Measurements from ENCODE around the gene ATP7B.
"Not testable (repeated sequence)": the region's sequence is repeated elsewhere in the genome, so short reads cannot be mapped to it uniquely, and the experiment has no call there.

Gene ATP7B

GRCh38 chr13:51993713-51994112 lies 17.5 kb downstream of the ATP7B start:
- H3K4me1 ChIP-seq (ENCODE audit: insufficient read depth, insufficient read length): no peaks in the 10 kb centered on the region
- no peak overlapping the region for H3K9ac ChIP-seq (ENCODE audit: insufficient read length, low read depth)
- TF ChIP-seq SUZ12 (IDR thresholded peaks at IDR 0.05; ENCODE audit: extremely low read depth, insufficient read depth, insufficient read length) (no peak), ZNF274 (IDR thresholded peaks at IDR 0.05; ENCODE audit: low read depth, low read length) (no peak), YY1 (IDR thresholded peaks at IDR 0.05; ENCODE audit: insufficient read depth, insufficient read length) (no peak)
- DNase-seq (ENCODE audit: low read depth, low spot score): no peak
- H3K36me3 ChIP-seq (ENCODE audit: insufficient read depth, insufficient read length, low read length): no peaks in the 10 kb centered on the region
- H3K27me3 ChIP-seq (ENCODE audit: insufficient read depth, insufficient read length): no peaks in the 10 kb centered on the region
- H3K9me3 ChIP-seq (ENCODE audit: insufficient read depth, low read length): no peaks in the 10 kb centered on the region
- no peak overlapping the region for H3K4me3 ChIP-seq (ENCODE audit: insufficient read length, low read depth)

- H3K9ac ChIP-seq (ENCODE audit: insufficient read length, low read depth): no peak overlapping the region
- no peak for TF ChIP-seq SUZ12 (IDR thresholded peaks at IDR 0.05; ENCODE audit: extremely low read depth, insufficient read depth, insufficient read length)
- TF ChIP-seq YY1 (IDR thresholded peaks at IDR 0.05; ENCODE audit: insufficient read depth, insufficient read length): no peak
- no peak for TF ChIP-seq ZNF274 (IDR thresholded peaks at IDR 0.05; ENCODE audit: low read depth, low read length)
- H3K27me3 ChIP-seq (ENCODE audit: insufficient read depth, insufficient read length): no peaks in the 10 kb centered on the region
- DNase-seq (ENCODE audit: low read depth, low spot score): no peak
- H3K9me3 ChIP-seq (ENCODE audit: insufficient read depth, low read length): no peaks in the 10 kb centered on the region
- no peaks in the 10 kb centered on the region for H3K36me3 ChIP-seq (ENCODE audit: insufficient read depth, insufficient read length, low read length)
- H3K4me1 ChIP-seq (ENCODE audit: insufficient read depth, insufficient read length): no peaks in the 10 kb centered on the region
- H3K4me3 ChIP-seq (ENCODE audit: insufficient read length, low read depth): no peak overlapping the region
Observed at GRCh38 chr13:51988988-51989618, 22.1 kb downstream of the ATP7B start.

GRCh38 chr13:51984904-51985303 lies 26.3 kb downstream of the ATP7B start:
- H3K36me3 ChIP-seq (ENCODE audit: insufficient read depth, insufficient read length, low read length); H3K27me3 ChIP-seq (ENCODE audit: insufficient read depth, insufficient read length): not testable (repeated sequence)

GRCh38 chr13:51983292-51983691 lies 28.0 kb downstream of the ATP7B start:
- H3K4me3 ChIP-seq (ENCODE audit: insufficient read length, low read depth); H3K36me3 ChIP-seq (ENCODE audit: insufficient read depth, insufficient read length, low read length); H3K4me1 ChIP-seq (ENCODE audit: insufficient read depth, insufficient read length); H3K9ac ChIP-seq (ENCODE audit: insufficient read length, low read depth); DNase-seq (ENCODE audit: low read depth, low spot score); H3K27me3 ChIP-seq (ENCODE audit: insufficient read depth, insufficient read length); H3K9me3 ChIP-seq (ENCODE audit: insufficient read depth, low read length): not testable (repeated sequence)

More at GRCh38 chr13:51984904-51985303, 26.3 kb downstream of the ATP7B start:
- not testable (repeated sequence) for DNase-seq (ENCODE audit: low read depth, low spot score); H3K9ac ChIP-seq (ENCODE audit: insufficient read length, low read depth); H3K4me1 ChIP-seq (ENCODE audit: insufficient read depth, insufficient read length); H3K4me3 ChIP-seq (ENCODE audit: insufficient read length, low read depth); H3K9me3 ChIP-seq (ENCODE audit: insufficient read depth, low read length)

- Histone ChIP-seq H3K36me3 (ENCODE audit: insufficient read depth, insufficient read length, low read length) (no peaks in the 10 kb centered on the region), H3K27me3 (ENCODE audit: insufficient read depth, insufficient read length) (no peaks in the 10 kb centered on the region), H3K4me3 (ENCODE audit: insufficient read length, low read depth) (no peak overlapping the region), H3K4me1 (ENCODE audit: insufficient read depth, insufficient read length) (no peaks in the 10 kb centered on the region), H3K9me3 (ENCODE audit: insufficient read depth, low read length) (no peaks in the 10 kb centered on the region), H3K9ac (ENCODE audit: insufficient read length, low read depth) (no peak overlapping the region)
- no peak for TF ChIP-seq SUZ12 (IDR thresholded peaks at IDR 0.05; ENCODE audit: extremely low read depth, insufficient read depth, insufficient read length)
- TF ChIP-seq YY1 (IDR thresholded peaks at IDR 0.05; ENCODE audit: insufficient read depth, insufficient read length): no peak
- TF ChIP-seq ZNF274 (IDR thresholded peaks at IDR 0.05; ENCODE audit: low read depth, low read length): no peak
- no peak for DNase-seq (ENCODE audit: low read depth, low spot score)
Observed at GRCh38 chr13:51981355-51981754, 29.9 kb downstream of the ATP7B start.

GRCh38 chr13:51980908-51981307 lies 30.3 kb downstream of the ATP7B start:
- H3K4me1 ChIP-seq (ENCODE audit: insufficient read depth, insufficient read length): no peaks in the 10 kb centered on the region
- TF ChIP-seq YY1 (IDR thresholded peaks at IDR 0.05; ENCODE audit: insufficient read depth, insufficient read length): no peak
- TF ChIP-seq SUZ12 (IDR thresholded peaks at IDR 0.05; ENCODE audit: extremely low read depth, insufficient read depth, insufficient read length): no peak
- TF ChIP-seq ZNF274 (IDR thresholded peaks at IDR 0.05; ENCODE audit: low read depth, low read length): no peak
- H3K9ac ChIP-seq (ENCODE audit: insufficient read length, low read depth): no peak overlapping the region
- H3K36me3 ChIP-seq (ENCODE audit: insufficient read depth, insufficient read length, low read length): no peaks in the 10 kb centered on the region
- H3K4me3 ChIP-seq (ENCODE audit: insufficient read length, low read depth): no peak overlapping the region
- H3K9me3 ChIP-seq (ENCODE audit: insufficient read depth, low read length): no peaks in the 10 kb centered on the region
- H3K27me3 ChIP-seq (ENCODE audit: insufficient read depth, insufficient read length): no peaks in the 10 kb centered on the region
- no peak for DNase-seq (ENCODE audit: low read depth, low spot score)

- no peak for TF ChIP-seq SUZ12 (IDR thresholded peaks at IDR 0.05; ENCODE audit: extremely low read depth, insufficient read depth, insufficient read length)
- no peak for TF ChIP-seq ZNF274 (IDR thresholded peaks at IDR 0.05; ENCODE audit: low read depth, low read length)
- TF ChIP-seq YY1 (IDR thresholded peaks at IDR 0.05; ENCODE audit: insufficient read depth, insufficient read length): no peak
- H3K36me3 ChIP-seq (ENCODE audit: insufficient read depth, insufficient read length, low read length): no peaks in the 10 kb centered on the region
- no peak overlapping the region for H3K4me3 ChIP-seq (ENCODE audit: insufficient read length, low read depth)
- no peaks in the 10 kb centered on the region for H3K9me3 ChIP-seq (ENCODE audit: insufficient read depth, low read length)
- DNase-seq (ENCODE audit: low read depth, low spot score): no peak
- no peak overlapping the region for H3K9ac ChIP-seq (ENCODE audit: insufficient read length, low read depth)
- H3K27me3 ChIP-seq (ENCODE audit: insufficient read depth, insufficient read length): no peaks in the 10 kb centered on the region
- no peaks in the 10 kb centered on the region for H3K4me1 ChIP-seq (ENCODE audit: insufficient read depth, insufficient read length)
Observed at GRCh38 chr13:51978796-51979556, 32.3 kb downstream of the ATP7B start.

All from NT2/D1 (cell line).